OCI-LY1 (cell line): ENCODE results near the gene FHOD3.

ENCODE experiments used
- H2AFZ ChIP-seq: fragments of 200-600 bp; sonication (generic), shearing (Covaris generic); 2 replicates; pipeline ENCODE4 v1.6.0; 2014; ENCODE audit warnings: antibody characterized with exemption, mild to moderate bottlenecking, low read length
- H3F3A ChIP-seq: fragments of 200-600 bp; sonication (generic), shearing (Covaris generic); 2 replicates; pipeline ENCODE4 v1.6.0; 2014; ENCODE audit warnings: mild to moderate bottlenecking, antibody characterized with exemption, low read length, moderate library complexity; ENCODE audit not compliant: insufficient read depth
- H3K27ac ChIP-seq: fragments of 200-600 bp; sonication (generic); 2 replicates; pipeline ENCODE4 v1.5.1; 2014; ENCODE audit warnings: low read length, mixed run types, mild to moderate bottlenecking, low read depth; ENCODE audit not compliant: poor library complexity, severe bottlenecking
- H3K27me3 ChIP-seq: fragments of 200-600 bp; sonication (generic); 2 replicates; pipeline ENCODE4 v1.6.0; 2014; ENCODE audit warnings: antibody characterized with exemption, mild to moderate bottlenecking, low read length, moderate library complexity; ENCODE audit not compliant: insufficient read depth
- H3K36me3 ChIP-seq: fragments of 200-600 bp; sonication (generic); 2 replicates; pipeline ENCODE4 v1.6.1; 2014; ENCODE audit warnings: mild to moderate bottlenecking, antibody characterized with exemption, low read length, moderate library complexity, mixed read lengths; ENCODE audit not compliant: insufficient read depth
- H3K4me1 ChIP-seq: fragments of 200-600 bp; sonication (generic); 2 replicates; pipeline ENCODE4 v1.5.1; 2014; ENCODE audit warnings: mild to moderate bottlenecking, low read length, moderate library complexity; ENCODE audit not compliant: insufficient read depth, severe bottlenecking
- H3K4me2 ChIP-seq: fragments of 200-600 bp; sonication (generic), shearing (Covaris generic); 2 replicates; pipeline ENCODE4 v1.6.1; 2014; ENCODE audit warnings: low read length
- H3K4me3 ChIP-seq: fragments of 200-600 bp; sonication (generic); 2 replicates; pipeline ENCODE4 v1.5.1; 2014; ENCODE audit warnings: low read length, low read depth, mild to moderate bottlenecking, mixed read lengths; ENCODE audit not compliant: poor library complexity, severe bottlenecking
- H3K79me2 ChIP-seq: fragments of 200-600 bp; shearing (Covaris generic); 2 replicates; pipeline ENCODE4 v1.6.1; 2016; ENCODE audit warnings: mixed run types, low read length, mixed read lengths; ENCODE audit not compliant: insufficient read depth
- H3K9ac ChIP-seq: fragments of 200-600 bp; sonication (generic), shearing (Covaris generic); 2 replicates; pipeline ENCODE4 v1.6.1; 2014; ENCODE audit warnings: mild to moderate bottlenecking, low read length, mixed read lengths
- H3K9me2 ChIP-seq: fragments of 200-600 bp; sonication (generic), shearing (Covaris generic); 2 replicates; pipeline ENCODE4 v1.6.1; 2014; ENCODE audit warnings: low read depth, mild to moderate bottlenecking, low read length, mixed read lengths
- H3K9me3 ChIP-seq: fragments of 200-600 bp; shearing (Covaris generic); 2 replicates; pipeline ENCODE4 v1.6.1; 2014; ENCODE audit warnings: low read length, mixed read lengths
- H4K20me1 ChIP-seq: fragments of 200-600 bp; sonication (generic), shearing (Covaris generic); 2 replicates; pipeline ENCODE4 v1.6.0; 2016; ENCODE audit warnings: mild to moderate bottlenecking, low read length; ENCODE audit not compliant: insufficient read depth
- CTCF ChIP-seq: fragments of 200-600 bp; sonication (generic), shearing (Covaris generic); IDR thresholded peaks from 2 replicates; pipeline ENCODE4 v1.5.1; 2017; ENCODE audit warnings: mild to moderate bottlenecking, antibody characterized with exemption, low read length, moderate library complexity, mixed read lengths
- EZH2 ChIP-seq: fragments of 200-600 bp; sonication (generic), shearing (Covaris generic); IDR thresholded peaks from 2 replicates; pipeline ENCODE4 v1.8.0; 2017; ENCODE audit warnings: borderline replicate concordance, mixed run types, mild to moderate bottlenecking, antibody characterized with exemption, low read length, moderate library complexity, mixed read lengths

The FHOD3 gene

GRCh38 chr18:36711813-36712444 lies 414.4 kb downstream of the FHOD3 start:
- H3K27ac ChIP-seq = no peak overlapping the region
- no peak overlapping the region for H2AFZ ChIP-seq
- TF ChIP-seq EZH2 (no peak), CTCF (no peak)
- no peak overlapping the region for H3K9ac ChIP-seq
- no peaks in the 10 kb centered on the region for H3F3A ChIP-seq
- no peak overlapping the region for H3K4me2 ChIP-seq
- no peak overlapping the region for H3K4me3 ChIP-seq
- no peaks in the 10 kb centered on the region for H3K36me3 ChIP-seq
- H3K79me2 ChIP-seq = no peaks in the 10 kb centered on the region
- no peaks in the 10 kb centered on the region for H3K27me3 ChIP-seq
- H4K20me1 ChIP-seq = no peaks in the 10 kb centered on the region
- no peaks in the 10 kb centered on the region for H3K9me2 ChIP-seq
- H3K4me1 ChIP-seq = no peaks in the 10 kb centered on the region
- no peaks in the 10 kb centered on the region for H3K9me3 ChIP-seq

DNA sequence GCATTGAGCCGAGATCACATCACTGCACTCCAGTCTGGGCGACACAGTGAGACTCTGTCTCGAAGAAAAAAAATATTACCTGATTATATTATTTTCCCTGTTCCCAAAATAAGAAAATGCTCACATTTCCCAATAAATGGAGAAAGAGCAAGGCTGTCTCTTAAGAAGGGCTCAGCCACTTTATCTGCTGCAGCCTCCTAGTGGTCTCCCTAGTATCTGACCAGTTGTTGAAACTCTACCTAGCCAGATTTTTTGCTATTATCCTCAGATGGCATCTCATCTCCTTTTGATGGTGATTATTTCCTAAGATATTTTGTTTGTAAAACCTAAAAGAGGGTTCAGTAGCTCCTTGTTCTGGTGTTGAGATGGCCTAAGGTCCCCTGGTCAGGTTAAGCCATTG lies 417.0 kb downstream of the FHOD3 start:
- Histone ChIP-seq H3K9me2 (no peaks in the 10 kb centered on the region), H3K4me3 (no peak overlapping the region), H3K9me3 (no peaks in the 10 kb centered on the region), H2AFZ (no peak overlapping the region), H3K9ac (no peak overlapping the region), H3K27ac (no peak overlapping the region), H4K20me1 (no peaks in the 10 kb centered on the region), H3K4me2 (no peak overlapping the region), H3F3A (no peaks in the 10 kb centered on the region), H3K79me2 (no peaks in the 10 kb centered on the region), H3K4me1 (no peaks in the 10 kb centered on the region), H3K27me3 (no peaks in the 10 kb centered on the region), H3K36me3 (no peaks in the 10 kb centered on the region)
- TF ChIP-seq EZH2 = no peak
- no peak; the same call in 1 of the 2 replicates for TF ChIP-seq CTCF

DNA sequence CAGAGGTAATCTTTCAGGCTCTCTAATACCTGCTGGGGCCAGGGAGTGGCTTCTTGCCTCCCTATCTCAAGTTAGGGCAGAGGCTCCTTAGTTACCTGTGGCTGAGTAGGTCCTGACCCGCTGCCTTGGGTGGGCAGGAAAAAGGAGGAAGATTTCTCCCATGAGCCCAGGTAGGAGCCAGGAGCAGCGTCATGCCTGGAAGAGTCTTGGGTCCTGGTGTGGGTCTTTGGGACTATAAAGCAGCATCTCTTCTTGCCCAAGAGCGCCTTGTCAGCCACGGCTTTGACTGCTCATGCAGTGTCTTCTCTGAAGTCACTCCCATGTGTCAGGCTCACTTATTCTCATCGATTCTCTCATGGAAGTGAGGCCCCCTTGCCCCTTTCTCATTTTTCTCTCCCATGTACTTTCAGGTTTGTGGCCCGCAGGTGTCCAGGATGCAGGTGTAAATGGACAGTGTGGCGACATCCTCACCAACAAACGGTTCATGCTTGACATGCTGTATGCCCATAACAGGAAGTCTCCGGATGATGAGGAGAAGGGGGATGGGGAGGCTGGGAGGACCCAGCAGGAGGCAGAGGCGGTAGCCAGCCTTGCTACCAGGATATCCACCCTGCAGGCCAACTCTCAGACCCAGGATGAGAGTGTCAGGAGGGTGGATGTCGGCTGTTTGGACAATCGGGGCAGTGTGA lies 420.1 kb downstream of the FHOD3 start:
- no peak overlapping the region for H3K9ac ChIP-seq
- no peaks in the 10 kb centered on the region for H3K9me3 ChIP-seq
- no peak overlapping the region for H3K4me3 ChIP-seq
- TF ChIP-seq EZH2 = no peak
- TF ChIP-seq CTCF = no peak
- H3K27me3 ChIP-seq = no peaks in the 10 kb centered on the region
- H2AFZ ChIP-seq = no peak overlapping the region
- H3K9me2 ChIP-seq = no peaks in the 10 kb centered on the region
- no peak overlapping the region for H3K27ac ChIP-seq
- H3F3A ChIP-seq = no peaks in the 10 kb centered on the region
- H3K79me2 ChIP-seq = no peaks in the 10 kb centered on the region
- no peaks in the 10 kb centered on the region for H3K36me3 ChIP-seq
- H4K20me1 ChIP-seq = no peaks in the 10 kb centered on the region
- H3K4me1 ChIP-seq = no peaks in the 10 kb centered on the region
- no peak overlapping the region for H3K4me2 ChIP-seq
